SU-DHL-6 (cell line): Measurements from ENCODE around the gene SMCHD1.

Experiments used
- EZH2phosphoT487 ChIP-seq: fragments of 200-600 bp; sonication (generic), shearing (Covaris generic); conservative IDR thresholded peaks from 2 replicates; pipeline ENCODE4 v1.6.1; 2018; ENCODE audit warnings: mild to moderate bottlenecking, antibody characterized with exemption, low read length, moderate library complexity, mixed read lengths
- TF ChIP-seq, protein P1 (sequence below): fragments of 200-600 bp; sonication (generic); IDR thresholded peaks from one replicate; pipeline ENCODE4 v1.5.1; 2017; ENCODE audit warnings: antibody characterized with exemption, mild to moderate bottlenecking, low read length, moderate library complexity; ENCODE audit not compliant: insufficient read depth, poor library complexity, severe bottlenecking

DNA sequence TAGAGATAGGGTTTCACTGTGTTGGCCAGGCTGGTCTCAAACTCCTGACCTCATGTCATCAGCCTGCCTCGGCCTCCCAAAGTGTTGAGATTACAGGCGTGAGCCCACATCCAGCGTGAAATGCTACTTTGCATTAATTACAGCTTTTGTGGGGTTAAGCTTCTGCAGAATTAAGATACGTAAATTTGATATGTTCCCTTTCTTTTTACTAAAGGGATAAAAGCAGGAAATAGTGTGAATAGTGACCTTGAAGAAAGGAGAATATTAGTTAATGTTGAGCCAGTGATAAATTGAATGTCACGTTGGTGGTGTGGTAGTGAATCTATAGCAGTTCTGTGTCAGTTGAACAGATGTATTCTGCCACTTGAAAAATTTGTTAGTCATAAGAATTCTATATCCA lies 16.9 kb downstream of the SMCHD1 start:
- TF ChIP-seq, protein P1, sequence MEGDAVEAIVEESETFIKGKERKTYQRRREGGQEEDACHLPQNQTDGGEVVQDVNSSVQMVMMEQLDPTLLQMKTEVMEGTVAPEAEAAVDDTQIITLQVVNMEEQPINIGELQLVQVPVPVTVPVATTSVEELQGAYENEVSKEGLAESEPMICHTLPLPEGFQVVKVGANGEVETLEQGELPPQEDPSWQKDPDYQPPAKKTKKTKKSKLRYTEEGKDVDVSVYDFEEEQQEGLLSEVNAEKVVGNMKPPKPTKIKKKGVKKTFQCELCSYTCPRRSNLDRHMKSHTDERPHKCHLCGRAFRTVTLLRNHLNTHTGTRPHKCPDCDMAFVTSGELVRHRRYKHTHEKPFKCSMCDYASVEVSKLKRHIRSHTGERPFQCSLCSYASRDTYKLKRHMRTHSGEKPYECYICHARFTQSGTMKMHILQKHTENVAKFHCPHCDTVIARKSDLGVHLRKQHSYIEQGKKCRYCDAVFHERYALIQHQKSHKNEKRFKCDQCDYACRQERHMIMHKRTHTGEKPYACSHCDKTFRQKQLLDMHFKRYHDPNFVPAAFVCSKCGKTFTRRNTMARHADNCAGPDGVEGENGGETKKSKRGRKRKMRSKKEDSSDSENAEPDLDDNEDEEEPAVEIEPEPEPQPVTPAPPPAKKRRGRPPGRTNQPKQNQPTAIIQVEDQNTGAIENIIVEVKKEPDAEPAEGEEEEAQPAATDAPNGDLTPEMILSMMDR: no peak
- no peak for TF ChIP-seq EZH2phosphoT487
